Spleen (tissue), 11 donors: Measurements from ENCODE around the gene TUT1. TPM values are rescaled to one million over a fixed set of nuclear protein-coding genes. Genes with fewer than 3 reads are reported as not detected.

Experiments
- DNase-seq: peaks from one replicate; pipeline ENCODE4 v3.0.0-alpha.2; 2020
- H3K27ac ChIP-seq, 8 donors: fragments of 200-600 bp; sonication (generic) in 7 of 8; 1 replicate in 4 of 8; 2 replicates in 4 of 8; pipeline versions ENCODE4 v1.5.0 to v1.8.0; 2016 to 2021; ENCODE audit warnings: inconsistent platforms in 4 of 8, mild to moderate bottlenecking in 4 of 8, moderate library complexity in 1 of 8
- H3K27me3 ChIP-seq, 7 donors: fragments of 200-600 bp; sonication (generic) in 6 of 7; replicated peaks in 1 of 7; 1 replicate in 4 of 7; 2 replicates in 3 of 7; pipeline versions ENCODE4 v1.5.0 to v1.8.0; 2016 to 2021; ENCODE audit warnings: inconsistent platforms in 3 of 7, mild to moderate bottlenecking in 1 of 7
- H3K36me3 ChIP-seq, 6 donors: fragments of 200-600 bp; sonication (generic) in 5 of 6; 1 replicate in 4 of 6; 2 replicates in 2 of 6; pipeline versions ENCODE4 v1.5.0 to v1.8.0; 2016 to 2021; ENCODE audit warnings: inconsistent platforms in 2 of 6
- H3K4me1 ChIP-seq, 6 donors: fragments of 200-600 bp; sonication (generic) in 5 of 6; 1 replicate in 3 of 6; 2 replicates in 3 of 6; pipeline versions ENCODE4 v1.5.0 to v1.8.0; 2016 to 2021; ENCODE audit warnings: inconsistent platforms in 3 of 6
- H3K4me3 ChIP-seq, 8 donors: fragments of 200-600 bp; sonication (generic) in 7 of 8; 1 replicate in 4 of 8; 2 replicates in 4 of 8; pipeline versions ENCODE4 v1.5.0 to v1.8.0; 2016 to 2021; ENCODE audit warnings: inconsistent platforms in 4 of 8, mild to moderate bottlenecking in 4 of 8, moderate library complexity in 2 of 8
- H3K9me3 ChIP-seq, 8 donors: fragments of 200-600 bp; sonication (generic) in 7 of 8; 1 replicate in 4 of 8; 2 replicates in 4 of 8; pipeline versions ENCODE4 v1.5.0 to v1.8.0; 2016 to 2021; ENCODE audit warnings: inconsistent platforms in 4 of 8
- POLR2A ChIP-seq, 3 donors: fragments of 450-650 bp; IDR thresholded peaks; one replicate each; pipeline ENCODE4 v1.5.1; 2017; ENCODE audit warnings: antibody characterized with exemption in 3 of 3, mild to moderate bottlenecking in 1 of 3
- POLR2AphosphoS5 ChIP-seq, 3 donors: sonication (generic); formaldehyde crosslinking; IDR thresholded peaks; one replicate each; pipeline ENCODE4 v1.5.1; 2017; ENCODE audit warnings: antibody characterized with exemption in 3 of 3
- WGBS, 5 donors: extraction: QIAGEN DNeasy Blood & Tissue Kit in 3 of 5; methylation state at CpG; one replicate each; pipeline versions ENCODE4 v1.1.5 to v1.1.7; 2013 to 2018; 5-methylcytosine and 5-hydroxymethylcytosine counted together
- intact Hi-C: fragments of 100-400 bp; cut with DNase I; formaldehyde crosslinking; loops from one replicate; pipeline ENCODE4 v1.15.0; 2023; ENCODE audit warnings: low total_unique reads
- microRNA-seq, 3 donors: library from miRNA; unstranded; fragments of <30 nt; microRNA quantifications; one replicate each; pipeline versions ENCODE4 to v1.1.0, GENCODE V29; 2019 to 2020
- polyA plus RNA-seq, 3 donors: library from polyadenylated mRNA; stranded (reverse); fragments of 200-250 nt; gene quantifications; one replicate each; pipeline ENCODE4 v1.2.1, GENCODE V29; 2013
- small RNA-seq, 4 donors: library from RNA; depleted of rRNA; stranded (forward); fragments of <200 nt; gene quantifications; one replicate each; pipeline ENCODE3, GENCODE V24; 2016
- total RNA-seq, 7 donors: library from RNA; depleted of rRNA in 3 of 7; stranded (reverse); fragments of >200 nt in 3 of 7; fragmentation: NEBNext Ultra II Directional in 4 of 7; extraction: Animal tissue kit (Norgen Biotek cat#: 25700) in 4 of 7; gene quantifications; one replicate each; pipeline versions ENCODE4 v1.1.0 to v1.2.1, GENCODE V29; 2016 to 2021
- TF ChIP-seq, protein P1 (sequence below), 11 experiments: fragments of 200-600 bp in 7 of 11; fragments of 450-650 bp in 4 of 11; sonication (generic) in 4 of 11; IDR thresholded peaks in 8 of 11; conservative IDR thresholded peaks in 3 of 11; 1 replicate in 7 of 11; 2 replicates in 4 of 11; pipeline versions ENCODE4 v1.4.0 to v1.8.0; 2016 to 2021; ENCODE audit warnings: antibody characterized with exemption in 11 of 11, inconsistent platforms in 4 of 11, mild to moderate bottlenecking in 1 of 11
- donor health status: healthy with polysubstance abuse.
- donor health status: DM: no; HTN: no; CAD: no; lungs with moderate emphysema.
- donor health status: DM: no; HTN: no; CAD: no.
- donor health status: Bipolar disorder and iron deficiency.
- donor health status: healthy.
- donor health status: DM: no; HTN: no; CAD: no.
- donor health status: DM: yes; HTN: yes; CAD: no.

The TUT1 gene
- total and polyA plus RNA-seq, 10 donors: 14.4 to 30.9 (median 18.5) TPM

DNA sequence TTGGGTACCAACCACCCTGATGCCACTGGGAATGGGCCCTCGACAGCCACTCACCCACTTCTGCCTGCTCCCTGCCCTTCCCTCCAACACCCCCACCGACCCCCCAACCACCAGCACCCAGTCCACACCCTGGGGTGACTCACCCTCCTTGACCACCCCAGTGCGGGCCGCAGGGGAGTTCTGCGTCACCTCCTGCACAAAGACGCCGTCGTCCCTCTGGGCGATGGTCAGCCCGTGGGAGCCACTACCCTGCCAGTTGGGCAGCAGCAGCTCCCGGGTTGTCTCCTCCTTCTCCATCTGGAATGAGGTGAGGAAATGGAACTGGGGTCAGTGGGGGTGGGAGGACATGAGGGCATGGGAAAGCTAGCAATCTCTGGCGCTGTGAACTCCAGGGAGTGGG lies 55.5 kb downstream of the TUT1 start:
- Histone ChIP-seq H3K27ac (peak overlapping the region in 3 of 8 donors; percentile 13 to 40 (median 31)), H3K4me1 (peaks cover 28 to 49% (median 41%) of the 10 kb centered on the region in 6 donors), H3K27me3 (no peaks in the 10 kb centered on the region), H3K9me3 (no peaks in the 10 kb centered on the region), H3K36me3 (peaks cover 0 to 59% (median 42%) of the 10 kb centered on the region in 6 donors), H3K4me3 (no peak overlapping the region)
- 85 to 95% (median 88%) methylated on average over 12 of the region's 12 CpGs for WGBS, 5 donors
- DNase-seq: no peak
- intact Hi-C loops: no loop called here
- peak in 2 of 3 donors; percentile 11 to 50 for TF ChIP-seq POLR2AphosphoS5 (IDR thresholded peaks at IDR 0.05)
- TF ChIP-seq POLR2A (IDR thresholded peaks at IDR 0.05): no peak

DNA sequence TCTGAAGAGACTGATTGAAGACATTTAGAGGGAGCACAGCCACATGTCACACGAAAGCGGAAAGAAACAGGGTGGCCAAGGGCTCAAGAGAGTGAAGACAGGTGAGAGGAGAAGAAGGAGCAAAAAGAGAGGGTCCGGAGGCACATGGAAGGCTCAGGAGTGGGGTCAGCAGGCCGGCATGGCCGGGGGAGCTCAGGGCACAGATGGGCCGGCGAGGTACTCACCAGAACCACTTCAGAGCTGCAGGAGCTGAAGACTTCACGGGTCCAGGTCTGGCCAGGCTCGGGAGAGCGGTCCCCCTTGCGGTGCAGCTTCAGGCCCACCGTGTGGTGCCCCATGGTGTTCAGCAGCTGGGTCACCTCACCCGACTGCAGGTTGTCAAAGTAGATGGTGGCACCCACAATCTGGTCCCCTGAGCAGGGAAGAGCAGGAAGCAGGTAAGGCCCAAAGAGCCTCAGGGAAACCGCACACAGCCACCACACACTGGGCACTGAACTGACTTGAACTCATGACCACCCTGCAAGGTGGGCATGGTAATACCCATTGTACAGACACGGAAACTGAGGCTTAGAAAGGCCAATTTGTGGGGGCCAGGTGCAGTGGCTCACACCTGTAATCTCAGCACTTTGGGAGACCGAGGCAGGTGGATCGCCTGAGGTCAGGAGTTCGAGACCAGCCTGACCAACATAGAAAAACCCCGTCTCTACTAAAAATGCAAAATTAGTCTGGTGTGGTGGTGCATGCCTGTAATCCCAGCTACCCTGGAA lies 56.4 kb downstream of the TUT1 start:
- H3K4me3 ChIP-seq: no peak overlapping the region
- H3K4me1 ChIP-seq: peaks cover 19 to 41% (median 32%) of the 10 kb centered on the region in 6 donors
- peaks cover 0 to 68% (median 44%) of the 10 kb centered on the region in 6 donors for H3K36me3 ChIP-seq
- intact Hi-C loops: no loop called here
- no peaks in the 10 kb centered on the region for H3K9me3 ChIP-seq
- no peak overlapping the region for H3K27ac ChIP-seq
- WGBS, 5 donors: 91 to 96% (median 94%) methylated on average over 13 to 19 of the region's 19 CpGs
- DNase-seq: no peak
- H3K27me3 ChIP-seq: no peaks in the 10 kb centered on the region
- TF ChIP-seq POLR2A (IDR thresholded peaks at IDR 0.05) (no peak), POLR2AphosphoS5 (IDR thresholded peaks at IDR 0.05) (no peak)
- TF ChIP-seq, protein P1, sequence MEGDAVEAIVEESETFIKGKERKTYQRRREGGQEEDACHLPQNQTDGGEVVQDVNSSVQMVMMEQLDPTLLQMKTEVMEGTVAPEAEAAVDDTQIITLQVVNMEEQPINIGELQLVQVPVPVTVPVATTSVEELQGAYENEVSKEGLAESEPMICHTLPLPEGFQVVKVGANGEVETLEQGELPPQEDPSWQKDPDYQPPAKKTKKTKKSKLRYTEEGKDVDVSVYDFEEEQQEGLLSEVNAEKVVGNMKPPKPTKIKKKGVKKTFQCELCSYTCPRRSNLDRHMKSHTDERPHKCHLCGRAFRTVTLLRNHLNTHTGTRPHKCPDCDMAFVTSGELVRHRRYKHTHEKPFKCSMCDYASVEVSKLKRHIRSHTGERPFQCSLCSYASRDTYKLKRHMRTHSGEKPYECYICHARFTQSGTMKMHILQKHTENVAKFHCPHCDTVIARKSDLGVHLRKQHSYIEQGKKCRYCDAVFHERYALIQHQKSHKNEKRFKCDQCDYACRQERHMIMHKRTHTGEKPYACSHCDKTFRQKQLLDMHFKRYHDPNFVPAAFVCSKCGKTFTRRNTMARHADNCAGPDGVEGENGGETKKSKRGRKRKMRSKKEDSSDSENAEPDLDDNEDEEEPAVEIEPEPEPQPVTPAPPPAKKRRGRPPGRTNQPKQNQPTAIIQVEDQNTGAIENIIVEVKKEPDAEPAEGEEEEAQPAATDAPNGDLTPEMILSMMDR (IDR thresholded peaks at IDR 0.05 in 8 of 11, conservative IDR thresholded peaks at IDR 0.05 in 3 of 11): no peak

DNA sequence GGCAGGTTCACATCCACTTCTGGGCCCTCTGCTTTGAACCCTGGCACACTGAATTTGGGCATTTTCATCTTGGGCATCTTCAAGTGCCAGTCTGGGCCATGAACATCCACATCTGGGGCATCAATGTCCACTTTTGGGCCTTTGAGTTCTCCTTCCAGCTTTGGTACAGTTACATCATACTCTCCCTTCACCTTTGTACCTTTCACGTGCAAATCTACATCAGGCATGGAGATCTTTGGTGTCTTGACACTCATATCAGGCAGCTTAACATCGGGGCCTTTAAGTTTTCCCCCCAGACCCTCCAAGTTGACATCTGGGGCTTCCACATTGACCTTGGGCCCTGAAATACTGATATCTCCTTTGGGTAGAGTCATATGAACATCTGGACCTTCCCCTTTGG lies 59.2 kb downstream of the TUT1 start:
- Histone ChIP-seq H3K9me3 (no peaks in the 10 kb centered on the region), H3K27ac (no peak overlapping the region), H3K4me3 (no peak overlapping the region), H3K27me3 (no peaks in the 10 kb centered on the region), H3K36me3 (peaks cover 0 to 96% (median 47%) of the 10 kb centered on the region in 6 donors), H3K4me1 (peaks cover 0 to 13% (median 7%) of the 10 kb centered on the region in 6 donors)
- intact Hi-C loops: no loop called here
- no peak for TF ChIP-seq POLR2A (IDR thresholded peaks at IDR 0.05)
- no peak for TF ChIP-seq POLR2AphosphoS5 (IDR thresholded peaks at IDR 0.05)
- TF ChIP-seq, protein P1 (IDR thresholded peaks at IDR 0.05 in 8 of 11, conservative IDR thresholded peaks at IDR 0.05 in 3 of 11): no peak
- WGBS, 5 donors: 93 to 97% (median 94%) methylated on average over 2 of the region's 2 CpGs
- no peak for DNase-seq

Small RNA genes lying within 50 kb of the gene (microRNA-seq; reads per million reads assigned to microRNA genes)
- 0.70 to 1.1 (median 1.1) reads per million in 3 donors for gene MIR6747

Small RNA genes lying within 50 kb of the gene (small RNA-seq; reads per million reads assigned to genes)
- 0 reads per million in 4 donors for gene AP001458.1
- 0 reads per million in 4 donors for gene EEF1G
- 0 to 0.06 (median 0) reads per million in 4 donors for gene MIR6747

Other genes with a start within 250 kb of the TUT1 start
- not detected for gene SCGB1A1, start 172.5 kb downstream of the TUT1 start, total RNA-seq
- under 1 TPM in 1 of 3 donors, not detected in 2; 0.35 TPM for gene SCGB1A1, start 172.5 kb downstream of the TUT1 start, polyA plus RNA-seq
- gene AHNAK, start 44.7 kb downstream of the TUT1 start, total RNA-seq: 100 to 1,000 TPM; 168 to 370 (median 289) TPM
- gene AHNAK, start 44.7 kb downstream of the TUT1 start, polyA plus RNA-seq: 10 to 100 TPM; 11.8 to 24.0 (median 12.0) TPM
- 1,000 to 10,000 TPM in 6 of 7 donors, 100 to 1,000 TPM in 1; 989 to 1,475 (median 1,270) TPM for gene EEF1G, start 17.6 kb downstream of the TUT1 start, total RNA-seq
- gene EEF1G, start 17.6 kb downstream of the TUT1 start, polyA plus RNA-seq: 1,000 to 10,000 TPM; 2,364 to 2,501 (median 2,474) TPM
- 100 to 1,000 TPM; 102 to 154 (median 114) TPM for gene MTA2, start 10.3 kb upstream of the TUT1 start, total RNA-seq
- 10 to 100 TPM; 55.3 to 94.6 (median 58.5) TPM for gene MTA2, start 10.3 kb upstream of the TUT1 start, polyA plus RNA-seq
- gene EML3, start 21.3 kb upstream of the TUT1 start, total RNA-seq: 100 to 1,000 TPM in 5 of 7 donors, 10 to 100 TPM in 2; 46.7 to 159 (median 116) TPM
- gene EML3, start 21.3 kb upstream of the TUT1 start, polyA plus RNA-seq: 100 to 1,000 TPM in 1 of 3 donors, 10 to 100 TPM in 2; 51.0 to 116 (median 78.6) TPM
- 1 to 10 TPM; 4.3 to 8.8 (median 5.6) TPM for gene ROM1, start 21.7 kb upstream of the TUT1 start, total RNA-seq
- 10 to 100 TPM in 1 of 3 donors, 1 to 10 TPM in 2; 4.2 to 15.0 (median 6.1) TPM for gene ROM1, start 21.7 kb upstream of the TUT1 start, polyA plus RNA-seq
- 10 to 100 TPM; 25.2 to 43.7 (median 37.1) TPM for gene B3GAT3, start 30.5 kb upstream of the TUT1 start, total RNA-seq
- 10 to 100 TPM; 41.9 to 65.7 (median 63.1) TPM for gene B3GAT3, start 30.5 kb upstream of the TUT1 start, polyA plus RNA-seq
- 100 to 1,000 TPM; 122 to 245 (median 198) TPM for gene GANAB, start 55.1 kb upstream of the TUT1 start, total RNA-seq
- 10 to 100 TPM; 49.0 to 72.4 (median 53.6) TPM for gene GANAB, start 55.1 kb upstream of the TUT1 start, polyA plus RNA-seq
- gene INTS5, start 61.8 kb upstream of the TUT1 start, total RNA-seq: 10 to 100 TPM; 16.9 to 34.5 (median 24.8) TPM
- gene INTS5, start 61.8 kb upstream of the TUT1 start, polyA plus RNA-seq: 10 to 100 TPM in 1 of 3 donors, 1 to 10 TPM in 2; 4.4 to 13.7 (median 7.0) TPM
- 10 to 100 TPM; 30.9 to 43.7 (median 42.5) TPM for gene C11orf98, start 73.7 kb upstream of the TUT1 start, total RNA-seq
- 100 to 1,000 TPM; 144 to 164 (median 152) TPM for gene C11orf98, start 73.7 kb upstream of the TUT1 start, polyA plus RNA-seq
- 10 to 100 TPM in 6 of 7 donors, 1 to 10 TPM in 1; 3.0 to 19.4 (median 13.2) TPM for gene CSKMT, start 73.8 kb upstream of the TUT1 start, total RNA-seq
- 10 to 100 TPM; 32.6 to 59.4 (median 40.3) TPM for gene CSKMT, start 73.8 kb upstream of the TUT1 start, polyA plus RNA-seq
- 1 to 10 TPM; 4.9 to 6.5 (median 5.9) TPM for gene UQCC3, start 80.2 kb upstream of the TUT1 start, total RNA-seq
- 10 to 100 TPM; 20.2 to 23.7 (median 23.3) TPM for gene UQCC3, start 80.2 kb upstream of the TUT1 start, polyA plus RNA-seq
- gene LBHD1, start 80.7 kb upstream of the TUT1 start, total RNA-seq: 10 to 100 TPM in 6 of 7 donors, 1 to 10 TPM in 1; 10.0 to 20.2 (median 12.8) TPM
- gene LBHD1, start 80.7 kb upstream of the TUT1 start, polyA plus RNA-seq: 10 to 100 TPM in 2 of 3 donors, 1 to 10 TPM in 1; 7.3 to 21.2 (median 15.1) TPM
- gene UBXN1, start 87.5 kb upstream of the TUT1 start, total RNA-seq: 100 to 1,000 TPM in 6 of 7 donors, 10 to 100 TPM in 1; 93.8 to 158 (median 128) TPM
- 100 to 1,000 TPM; 198 to 209 (median 203) TPM for gene UBXN1, start 87.5 kb upstream of the TUT1 start, polyA plus RNA-seq
- not detected for gene LRRN4CL, start 98.0 kb upstream of the TUT1 start, total RNA-seq
- under 1 TPM; 0.04 to 0.48 (median 0.17) TPM for gene LRRN4CL, start 98.0 kb upstream of the TUT1 start, polyA plus RNA-seq
- gene BSCL2, start 115.9 kb upstream of the TUT1 start, total RNA-seq: 10 to 100 TPM; 25.6 to 66.0 (median 34.4) TPM
- gene BSCL2, start 115.9 kb upstream of the TUT1 start, polyA plus RNA-seq: 10 to 100 TPM; 47.7 to 62.6 (median 47.8) TPM
- not detected for gene GNG3, start 116.2 kb upstream of the TUT1 start, total RNA-seq
- gene GNG3, start 116.2 kb upstream of the TUT1 start, polyA plus RNA-seq: under 1 TPM in 2 of 3 donors, not detected in 1; 0.12 to 0.13 TPM
- gene HNRNPUL2, start 135.9 kb upstream of the TUT1 start, total RNA-seq: 10 to 100 TPM; 39.3 to 62.8 (median 48.5) TPM
- gene HNRNPUL2, start 135.9 kb upstream of the TUT1 start, polyA plus RNA-seq: 10 to 100 TPM; 26.4 to 37.1 (median 29.3) TPM
- gene TTC9C, start 137.0 kb upstream of the TUT1 start, total RNA-seq: 10 to 100 TPM; 25.4 to 47.1 (median 30.5) TPM
- 10 to 100 TPM; 27.8 to 35.6 (median 33.4) TPM for gene TTC9C, start 137.0 kb upstream of the TUT1 start, polyA plus RNA-seq
- gene ZBTB3, start 162.6 kb upstream of the TUT1 start, total RNA-seq: 10 to 100 TPM in 5 of 7 donors, 1 to 10 TPM in 2; 6.6 to 14.5 (median 11.1) TPM
- 1 to 10 TPM; 3.2 to 4.9 (median 3.9) TPM for gene ZBTB3, start 162.6 kb upstream of the TUT1 start, polyA plus RNA-seq
- gene POLR2G, start 170.1 kb upstream of the TUT1 start, total RNA-seq: 10 to 100 TPM; 52.1 to 74.0 (median 60.2) TPM
- gene POLR2G, start 170.1 kb upstream of the TUT1 start, polyA plus RNA-seq: 100 to 1,000 TPM; 129 to 153 (median 135) TPM
- gene TAF6L, start 179.9 kb upstream of the TUT1 start, total RNA-seq: 10 to 100 TPM; 16.6 to 28.8 (median 23.7) TPM
- gene TAF6L, start 179.9 kb upstream of the TUT1 start, polyA plus RNA-seq: 10 to 100 TPM; 11.9 to 37.5 (median 21.1) TPM
- 10 to 100 TPM; 39.0 to 80.8 (median 48.3) TPM for gene TMEM179B, start 195.9 kb upstream of the TUT1 start, total RNA-seq
- gene TMEM179B, start 195.9 kb upstream of the TUT1 start, polyA plus RNA-seq: 10 to 100 TPM; 46.1 to 57.1 (median 54.6) TPM
- 10 to 100 TPM; 11.2 to 27.8 (median 13.6) TPM for gene TMEM223, start 200.5 kb upstream of the TUT1 start, total RNA-seq
- gene TMEM223, start 200.5 kb upstream of the TUT1 start, polyA plus RNA-seq: 10 to 100 TPM; 19.0 to 32.8 (median 25.0) TPM
- 100 to 1,000 TPM in 4 of 7 donors, 10 to 100 TPM in 3; 87.7 to 125 (median 118) TPM for gene NXF1, start 213.9 kb upstream of the TUT1 start, total RNA-seq
- 100 to 1,000 TPM in 2 of 3 donors, 10 to 100 TPM in 1; 83.1 to 271 (median 194) TPM for gene NXF1, start 213.9 kb upstream of the TUT1 start, polyA plus RNA-seq
- 10 to 100 TPM; 40.5 to 50.7 (median 43.7) TPM for gene STX5, start 240.5 kb upstream of the TUT1 start, total RNA-seq
- 10 to 100 TPM; 20.9 to 27.0 (median 23.5) TPM for gene STX5, start 240.5 kb upstream of the TUT1 start, polyA plus RNA-seq
- gene TEX54, start 241.3 kb upstream of the TUT1 start, total RNA-seq: not detected
- gene TEX54, start 241.3 kb upstream of the TUT1 start, polyA plus RNA-seq: not detected
- gene WDR74, start 248.1 kb upstream of the TUT1 start, total RNA-seq: 10 to 100 TPM; 29.0 to 62.2 (median 46.4) TPM
- 10 to 100 TPM; 56.0 to 66.2 (median 60.1) TPM for gene WDR74, start 248.1 kb upstream of the TUT1 start, polyA plus RNA-seq